Activated CD4-positive, alpha-beta T cell treated with anti-CD3 and anti-CD28 coated beads for 1 hour (primary cell): ENCODE data around the gene STRBP.
"Not testable (repeated sequence)": the region's sequence is repeated elsewhere in the genome, so short reads cannot be mapped to it uniquely, and the experiment has no call there.

Source experiments
- DNase-seq: peaks from one replicate; pipeline ENCODE4 v3.0.0-alpha.2; 2020

STRBP gene

DNA sequence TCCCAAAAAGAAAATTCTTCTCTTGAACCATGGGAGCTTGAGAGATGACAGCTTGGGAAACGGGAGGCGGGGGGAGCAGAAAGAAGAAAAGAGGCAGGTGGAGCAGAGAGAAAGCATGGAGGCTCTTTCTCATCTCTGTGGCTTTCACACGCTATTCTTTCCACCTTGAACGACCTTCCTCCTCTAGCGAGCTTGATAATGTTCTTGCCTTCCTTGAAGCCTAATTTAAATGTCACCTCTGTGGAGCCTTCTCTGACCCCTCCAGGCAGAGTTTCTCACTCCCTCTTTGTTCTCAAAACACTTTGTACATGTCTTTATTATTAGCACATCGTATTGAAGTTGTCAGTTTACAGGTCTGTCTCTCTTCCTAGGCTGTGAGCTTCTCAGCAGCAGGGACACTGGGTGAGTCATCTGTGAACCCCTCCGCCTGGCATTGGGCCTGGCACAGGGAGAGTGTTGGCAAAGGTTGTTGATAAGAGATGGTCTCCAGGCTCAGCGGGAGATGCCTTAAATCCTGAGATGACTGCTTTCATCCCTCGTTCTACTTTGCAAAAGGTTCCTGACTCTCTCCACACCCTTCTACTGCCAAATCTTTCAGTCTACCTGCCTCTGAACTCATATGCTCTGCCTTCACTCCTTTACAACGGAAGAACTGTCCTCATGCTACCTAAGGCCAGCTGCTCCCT, 14.1 kb upstream of the STRBP start:
- no peak for DNase-seq

DNA sequence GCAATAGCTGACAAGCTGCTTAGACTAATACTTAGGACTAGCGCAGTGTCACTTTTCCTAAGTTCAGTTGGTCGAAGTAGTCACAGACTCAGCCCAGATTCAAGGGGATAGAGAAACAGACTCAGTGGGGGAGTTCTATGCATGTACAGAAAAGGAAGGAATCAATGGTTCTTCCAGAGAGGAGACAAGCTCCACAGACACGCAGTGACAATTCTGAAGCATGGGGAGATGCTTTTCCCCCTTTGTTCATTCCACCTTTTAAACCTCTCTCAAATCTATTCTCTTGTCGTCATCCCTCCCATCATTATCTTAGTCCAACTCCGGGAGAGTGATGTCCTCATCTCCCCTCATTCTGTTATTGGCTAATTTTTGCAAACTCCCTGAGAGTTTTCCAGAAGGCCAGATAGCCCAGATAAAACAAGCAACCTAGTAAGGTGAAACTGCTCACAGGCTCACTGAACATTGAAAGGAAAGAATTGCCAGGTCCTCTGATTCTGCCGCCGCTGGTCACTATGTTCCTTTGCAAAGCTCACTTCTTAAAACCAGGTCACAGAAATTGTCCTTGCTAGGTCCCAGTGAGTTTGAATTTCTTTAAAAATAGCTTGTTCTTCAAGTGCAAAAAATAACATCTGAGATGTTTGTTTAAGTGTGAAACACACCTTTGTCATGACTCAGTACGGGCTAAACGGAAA, 13.4 kb upstream of the STRBP start:
- DNase-seq: no peak

DNA sequence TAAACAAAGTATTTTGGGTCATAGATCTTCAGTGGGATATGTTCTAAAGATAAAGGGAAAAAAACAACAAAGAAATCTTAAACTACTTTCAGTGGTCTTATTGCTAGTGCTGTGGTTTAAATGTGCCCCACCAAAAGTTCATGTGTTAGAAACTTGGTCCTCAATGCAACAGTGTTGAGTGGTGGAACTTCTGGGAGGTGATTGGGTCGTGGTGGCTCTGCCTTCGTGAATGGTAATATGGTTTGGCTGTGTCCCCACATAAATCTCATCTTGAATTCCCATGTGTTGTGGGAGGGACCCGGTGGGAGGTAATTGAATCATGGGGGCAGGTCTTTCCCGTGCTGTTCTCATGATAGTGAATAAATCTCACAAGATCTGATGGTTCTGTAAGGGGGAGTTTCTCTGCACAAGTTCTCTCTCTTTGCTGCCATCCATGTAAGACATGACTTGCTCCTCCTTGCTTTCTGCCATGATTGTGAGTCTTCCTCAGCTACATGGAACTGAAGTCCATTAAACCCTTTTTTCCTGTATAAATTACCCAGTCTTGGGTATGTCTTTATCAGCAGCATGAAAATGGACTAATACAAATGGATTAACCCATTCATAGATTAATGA, 10.6 kb upstream of the STRBP start:
- DNase-seq: not testable (repeated sequence)

DNA sequence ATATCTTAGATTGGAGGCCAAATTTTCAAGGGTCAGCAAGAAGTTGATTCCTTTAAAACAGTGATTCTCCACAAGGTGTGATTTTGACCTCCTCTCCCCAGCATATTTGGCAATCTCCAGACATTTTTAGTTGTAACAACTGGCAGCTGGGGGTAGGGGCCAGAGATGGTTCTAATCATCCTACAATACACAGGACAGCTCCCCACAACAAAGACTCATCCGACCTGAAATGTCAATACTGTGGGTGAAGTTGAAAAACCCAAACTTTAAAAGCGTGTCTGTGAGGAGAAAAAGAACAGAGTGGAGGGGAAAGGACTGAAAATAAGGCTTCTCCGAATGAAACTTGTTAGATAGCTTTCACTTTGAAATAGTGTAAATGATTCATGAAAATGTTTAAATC, 10.0 kb upstream of the STRBP start:
- DNase-seq: no peak

DNA sequence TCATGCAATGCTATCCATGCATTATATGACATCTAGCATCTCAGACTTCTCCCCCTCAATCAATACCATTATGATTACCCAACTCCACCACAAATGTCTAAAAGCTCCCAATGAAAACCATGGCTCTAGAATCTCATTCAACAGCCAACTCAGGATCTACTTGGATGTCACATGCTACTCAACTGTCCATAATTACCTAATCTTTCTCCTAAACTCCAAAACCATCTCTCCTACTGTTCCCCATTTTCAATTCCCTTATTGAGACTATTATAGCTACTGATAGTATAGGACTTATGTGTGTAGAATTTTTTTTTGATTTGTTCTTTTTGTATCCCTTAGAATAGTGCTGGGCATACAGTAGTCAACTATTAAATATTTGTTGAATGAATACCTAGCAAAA, 8.2 kb upstream of the STRBP start:
- DNase-seq: no peak

DNA sequence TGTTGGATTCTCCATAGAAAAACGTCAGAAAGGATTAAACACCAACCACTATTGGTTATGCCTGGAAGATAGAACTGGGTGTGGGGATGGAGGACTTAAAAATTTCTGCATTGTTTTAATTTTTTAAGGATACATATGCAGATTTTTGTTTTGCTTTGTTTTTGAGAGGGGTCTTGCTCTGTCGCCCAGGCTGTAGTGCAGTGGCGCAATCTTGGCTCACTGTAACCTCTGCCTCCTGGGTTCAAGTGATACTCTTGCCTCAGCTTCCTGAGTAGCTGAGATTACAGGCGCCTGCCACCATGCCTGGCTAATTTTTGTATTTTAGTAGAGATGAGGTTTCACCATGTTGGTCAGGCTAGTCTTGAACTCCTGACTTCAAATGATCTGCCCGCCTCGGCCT, 2.7 kb upstream of the STRBP start:
- not testable (repeated sequence) for DNase-seq

DNA sequence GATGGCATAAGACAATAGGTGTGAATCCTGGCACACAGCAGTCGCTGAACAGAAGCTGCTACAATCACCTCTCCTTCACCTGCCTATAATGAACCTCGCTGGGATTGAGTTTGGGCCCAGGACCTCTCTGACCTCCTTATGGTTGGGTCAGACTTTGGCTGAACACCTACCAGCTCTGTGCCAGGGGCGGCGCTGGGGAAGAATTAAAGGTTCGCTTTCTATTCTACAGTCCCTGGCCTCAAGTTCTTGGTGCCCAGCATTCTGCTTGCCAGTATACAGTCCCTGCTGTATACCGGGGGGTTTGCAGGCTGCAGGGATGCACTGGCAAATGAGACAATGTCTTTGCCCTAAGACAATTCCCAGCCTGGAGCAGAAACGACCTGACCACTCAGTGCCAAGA, 895 bp upstream of the STRBP start:
- peak; percentile 10 for DNase-seq

DNA sequence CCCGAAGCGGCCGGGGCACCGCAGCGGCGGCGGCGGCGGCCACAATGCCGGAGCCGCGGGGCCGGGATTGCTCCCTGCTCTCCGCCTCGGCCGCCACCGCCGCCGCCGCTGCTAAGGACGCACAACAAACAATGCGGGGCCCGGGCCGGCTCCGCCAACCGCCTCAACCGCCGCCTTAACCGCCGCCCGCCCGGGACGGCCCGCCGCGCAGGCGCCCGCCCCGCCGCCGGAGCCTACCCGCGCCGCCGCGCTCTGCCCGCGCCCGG, 254 bp downstream of the STRBP start:
- no peak for DNase-seq

DNA sequence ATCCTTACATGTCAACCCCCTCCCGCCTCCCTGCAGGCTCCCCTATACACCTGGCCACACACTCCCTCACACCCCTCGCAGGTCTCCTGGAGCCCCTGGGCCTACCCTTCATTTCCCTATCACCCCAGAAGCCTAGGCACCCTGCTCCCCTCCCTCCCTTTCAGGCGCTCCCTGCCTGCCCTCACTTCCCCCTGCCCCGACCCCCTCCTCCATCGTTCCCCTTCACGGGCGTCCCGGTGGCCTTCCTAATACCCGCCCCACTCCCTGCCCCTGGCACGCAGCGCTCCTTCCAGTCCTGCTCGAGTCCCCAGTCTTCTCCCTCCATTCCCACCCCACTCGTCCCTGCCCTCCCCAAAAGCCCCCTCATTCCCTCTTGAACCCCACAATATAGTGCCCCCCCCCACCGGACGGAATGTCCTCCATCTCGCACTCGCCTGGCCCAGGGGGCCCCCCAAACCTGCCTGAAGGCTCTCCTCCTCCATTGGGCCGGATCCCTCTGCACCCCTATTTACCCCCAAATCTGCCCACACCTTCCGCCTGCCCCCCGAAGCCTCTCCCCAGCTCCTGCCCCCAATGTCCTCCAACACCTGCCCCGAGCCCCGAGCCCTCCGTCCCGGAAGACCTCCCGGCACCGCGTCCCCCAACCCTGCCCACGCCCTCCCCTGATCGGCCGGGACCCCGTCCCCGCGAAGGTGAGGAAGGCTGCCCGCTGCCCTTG, 746 bp downstream of the STRBP start:
- no peak for DNase-seq

DNA sequence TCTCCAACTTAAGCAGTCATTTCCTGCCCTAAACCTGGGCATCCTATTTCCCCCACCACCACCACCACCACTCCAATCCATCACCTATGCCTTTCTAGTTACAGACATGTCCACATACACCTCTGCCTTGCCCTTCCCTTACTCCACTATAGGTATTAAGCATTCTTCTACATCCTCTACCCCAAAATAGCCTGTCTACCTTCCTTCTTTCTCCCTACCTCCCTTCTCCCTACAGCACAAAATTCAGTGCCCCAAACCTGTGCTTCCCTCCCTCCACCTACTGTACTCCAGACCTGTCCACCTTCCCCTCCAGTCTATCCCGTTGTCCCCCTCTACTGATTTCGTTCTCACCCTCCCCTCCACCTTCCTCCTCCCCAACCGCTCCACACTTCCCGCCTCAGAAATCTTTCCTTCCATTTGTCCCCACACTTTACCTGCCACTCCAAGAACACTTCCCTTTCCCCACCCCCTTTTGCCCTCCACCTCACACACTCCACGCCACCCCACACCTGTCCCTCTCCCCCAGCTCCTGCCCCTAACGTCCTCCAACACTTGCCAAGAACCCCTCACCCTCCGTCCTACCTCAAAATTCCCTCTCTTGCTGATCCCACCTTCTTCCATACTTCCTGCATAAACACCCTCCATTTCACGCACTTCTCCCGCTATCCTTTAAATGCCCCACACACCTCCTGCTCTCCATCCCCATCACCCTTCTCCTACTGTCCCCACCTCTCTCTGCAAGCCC, 1.6 kb downstream of the STRBP start:
- no peak for DNase-seq

DNA sequence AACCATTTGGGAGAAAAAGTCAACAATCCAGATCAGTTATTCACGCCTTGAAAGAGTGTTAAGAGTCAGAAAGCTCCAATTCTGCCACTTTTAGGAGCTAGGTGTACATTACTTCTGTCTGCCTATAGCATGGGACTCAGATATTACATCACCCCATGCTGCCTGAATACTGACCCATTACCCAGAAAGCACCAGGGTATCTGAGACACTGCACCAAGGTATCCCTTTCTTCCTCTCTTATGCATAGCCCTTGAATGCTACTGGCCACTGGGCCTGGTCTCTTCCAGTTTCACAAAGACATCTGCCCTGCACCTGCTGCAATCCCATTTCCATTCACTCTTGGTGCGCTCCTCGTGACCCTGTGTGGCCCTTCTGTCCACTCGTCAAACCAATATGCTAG, 2.6 kb downstream of the STRBP start:
- no peak for DNase-seq

DNA sequence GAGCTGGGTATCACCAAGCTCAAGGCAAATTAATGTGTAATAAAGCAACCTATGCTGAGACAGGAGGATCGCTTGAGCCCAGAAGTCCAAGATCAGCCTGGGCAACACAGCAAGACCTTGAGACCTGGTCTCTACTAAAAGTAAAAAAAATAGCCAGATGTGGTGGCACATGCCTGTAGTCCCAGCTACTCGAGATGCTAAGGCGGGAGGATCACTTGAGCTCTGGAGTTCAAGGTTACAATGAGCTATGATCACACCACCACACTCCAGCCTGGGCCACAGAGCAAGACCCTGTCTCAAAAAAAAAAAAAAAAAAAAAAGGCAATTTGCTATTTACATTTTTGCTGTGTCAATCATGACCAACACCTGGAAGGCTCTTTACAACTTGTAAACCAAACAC, 5.2 kb downstream of the STRBP start:
- no peak for DNase-seq

DNA sequence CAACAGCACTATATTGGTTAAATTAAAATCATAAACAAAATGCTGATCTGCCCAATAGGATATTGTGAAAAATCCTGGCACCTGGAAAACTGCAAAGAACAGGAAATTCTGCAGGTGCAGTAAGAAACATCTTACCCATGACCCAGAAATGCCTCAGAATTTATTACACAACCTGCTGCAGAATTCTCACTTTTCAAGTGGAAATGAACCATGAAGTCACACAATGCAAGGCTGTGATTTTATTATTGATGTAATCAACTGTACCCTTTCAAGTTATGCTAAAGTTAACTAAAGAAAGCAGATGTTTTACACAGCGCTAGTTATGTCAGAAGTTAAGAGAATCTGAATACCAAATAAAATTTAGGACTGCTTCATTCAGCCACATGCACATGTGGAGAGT, 6.0 kb downstream of the STRBP start:
- no peak for DNase-seq

DNA sequence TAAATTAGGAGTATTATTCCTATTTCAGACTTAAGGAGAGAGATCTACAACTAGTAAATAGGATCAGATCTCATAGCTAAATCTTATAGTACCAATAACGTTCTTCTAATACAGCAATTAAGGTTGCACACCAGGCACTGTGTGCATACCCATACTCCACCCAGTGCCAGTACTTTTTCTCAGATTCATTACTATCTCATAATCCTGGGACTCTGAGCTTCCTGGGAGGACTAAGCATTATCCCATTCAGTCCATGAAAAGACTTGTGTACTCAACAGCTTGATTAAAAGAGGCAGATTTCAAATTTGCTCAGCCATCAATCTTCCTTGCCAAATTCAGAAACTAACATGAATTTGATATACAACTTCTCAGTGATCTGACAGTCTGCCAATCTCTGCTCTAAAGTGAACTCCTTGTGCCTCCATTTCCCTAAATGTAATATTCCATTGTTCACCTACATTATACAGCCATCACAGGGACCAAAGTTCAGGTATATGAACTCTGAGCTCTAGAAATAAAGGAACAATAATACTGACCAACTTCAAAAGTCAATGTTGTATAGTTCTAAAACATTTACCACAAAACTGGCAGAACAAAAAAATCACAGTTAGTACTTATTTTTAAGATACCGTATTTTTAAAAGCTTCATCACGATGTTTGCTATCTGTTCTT, 7.2 kb downstream of the STRBP start:
- DNase-seq: no peak

DNA sequence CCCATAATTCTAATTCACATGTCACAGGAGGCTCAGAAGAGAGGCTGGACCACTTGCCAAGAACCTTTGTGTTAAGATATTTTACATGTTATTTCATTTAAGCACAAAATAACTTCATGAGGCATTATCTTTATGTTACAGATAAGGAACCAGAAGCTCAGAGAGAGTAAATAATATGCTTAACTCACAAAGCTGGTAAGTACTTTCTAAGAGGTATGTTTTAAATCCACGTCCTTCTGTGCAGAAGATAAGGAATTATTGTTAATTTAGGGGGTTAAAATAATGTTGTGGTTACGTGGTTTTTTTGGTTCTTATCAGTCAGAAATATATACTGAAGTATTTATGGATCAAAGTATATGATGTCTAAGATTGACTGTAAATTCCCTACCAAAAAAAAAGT, 8.0 kb downstream of the STRBP start:
- no peak for DNase-seq

DNA sequence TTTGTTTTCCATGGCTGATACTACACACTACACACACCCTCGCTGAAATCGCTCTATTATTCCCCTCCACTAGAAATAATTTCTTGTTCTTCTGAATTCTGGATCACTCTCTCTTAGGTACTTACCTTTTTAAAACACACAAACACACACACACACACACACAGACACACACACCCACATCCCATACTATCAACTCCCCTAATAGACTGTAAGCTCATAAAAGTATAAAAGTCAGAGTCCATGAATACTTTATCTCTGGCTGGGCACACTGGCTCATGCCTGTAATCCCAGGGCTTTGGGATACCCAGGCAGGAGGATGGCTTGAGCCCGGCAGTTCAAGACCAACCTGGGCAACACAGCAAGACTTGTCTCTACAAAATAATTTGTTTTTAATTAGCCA, 11.1 kb downstream of the STRBP start:
- DNase-seq: no peak

DNA sequence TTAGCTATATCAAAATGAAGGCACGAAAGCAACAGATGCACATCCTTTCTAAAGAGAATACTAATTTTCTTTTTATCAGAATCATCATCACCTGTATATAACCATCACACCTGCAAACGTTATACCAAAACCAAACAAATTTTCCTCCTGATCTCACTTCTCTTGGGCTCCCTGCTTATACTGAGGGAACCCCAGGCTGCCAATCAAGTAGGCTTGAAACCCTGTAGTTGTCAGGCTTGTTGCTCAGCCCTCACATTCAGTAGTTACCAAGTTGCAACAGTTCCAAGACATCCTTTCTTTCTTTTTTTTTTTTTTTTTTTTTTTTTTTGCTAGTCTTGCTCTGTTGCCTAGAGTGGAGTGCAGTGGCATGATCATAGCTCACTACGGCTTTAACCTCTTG, 12.7 kb downstream of the STRBP start:
- no peak for DNase-seq

DNA sequence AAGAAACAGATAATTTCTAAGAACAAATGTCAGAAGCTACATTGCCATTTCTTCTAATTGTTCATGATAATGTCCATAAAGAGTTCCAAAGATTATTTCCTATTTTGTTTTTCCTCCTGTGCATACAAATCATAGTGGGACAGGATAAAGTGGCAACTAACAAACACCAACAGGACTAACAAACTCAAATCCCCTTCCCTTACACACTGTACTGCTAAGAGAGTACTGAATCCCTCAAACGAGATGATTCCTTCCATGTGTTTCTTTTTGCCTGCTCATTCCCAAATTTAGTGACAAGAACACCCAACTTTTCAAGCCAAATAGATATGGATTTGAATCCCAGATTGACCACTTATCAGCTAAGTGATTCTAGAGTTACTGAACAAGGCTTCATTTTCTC, 15.2 kb downstream of the STRBP start:
- no peak for DNase-seq

DNA sequence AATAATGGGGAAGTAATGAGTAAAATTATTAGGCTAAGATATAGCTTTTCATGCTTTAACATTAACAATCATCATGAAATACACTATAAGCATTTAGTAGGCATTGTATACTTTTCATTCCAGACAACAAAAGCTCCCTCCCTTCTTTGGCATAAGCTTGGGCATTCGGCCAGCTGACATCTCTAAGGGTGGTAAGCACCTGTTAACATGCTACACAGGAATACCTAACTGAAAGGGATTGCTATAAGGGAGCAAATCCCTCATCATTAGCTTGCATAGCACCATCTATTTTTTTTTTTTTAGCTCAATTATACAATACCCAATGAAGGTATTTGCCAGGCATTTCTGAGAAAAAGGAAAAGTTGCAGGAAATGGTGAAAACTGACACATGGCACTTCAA, 16.6 kb downstream of the STRBP start:
- no peak for DNase-seq

DNA sequence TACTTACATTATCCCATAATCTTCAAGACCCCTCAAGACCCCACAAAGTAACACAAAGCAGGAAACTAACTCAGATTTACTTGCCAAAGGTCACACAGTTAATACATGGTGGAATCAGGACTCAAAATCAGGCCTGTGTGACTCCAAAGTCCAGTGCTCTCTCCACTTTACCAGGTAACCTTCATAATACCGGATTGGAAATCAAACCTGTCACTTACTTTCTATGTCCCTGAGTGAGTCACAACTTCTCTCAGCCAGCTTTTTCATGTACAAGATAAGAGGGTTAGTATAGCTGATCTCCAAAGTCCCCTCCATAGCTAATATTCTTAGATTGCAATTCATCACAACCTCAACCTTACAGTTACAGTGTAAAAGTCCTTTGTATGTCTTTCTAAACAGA, 17.1 kb downstream of the STRBP start:
- no peak for DNase-seq

DNA sequence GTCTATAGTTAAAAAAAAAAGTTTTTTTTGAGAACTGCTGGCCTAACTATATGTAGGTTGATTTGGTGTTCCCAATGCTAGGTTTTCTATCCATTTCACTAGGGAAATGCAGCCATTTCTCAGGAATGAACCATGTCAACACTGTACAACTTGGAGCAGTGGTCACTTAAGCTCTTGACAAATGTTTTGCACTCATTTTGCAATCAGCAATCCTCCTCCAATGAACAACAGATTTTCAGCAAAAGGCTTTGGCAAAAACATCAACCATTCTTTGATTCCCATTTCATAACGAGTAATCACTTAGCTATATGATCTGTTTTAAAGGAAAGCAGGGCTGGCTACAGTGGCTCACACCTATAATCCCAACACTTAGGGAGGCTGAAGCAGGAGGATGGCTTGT, 17.9 kb downstream of the STRBP start:
- DNase-seq: no peak

DNA sequence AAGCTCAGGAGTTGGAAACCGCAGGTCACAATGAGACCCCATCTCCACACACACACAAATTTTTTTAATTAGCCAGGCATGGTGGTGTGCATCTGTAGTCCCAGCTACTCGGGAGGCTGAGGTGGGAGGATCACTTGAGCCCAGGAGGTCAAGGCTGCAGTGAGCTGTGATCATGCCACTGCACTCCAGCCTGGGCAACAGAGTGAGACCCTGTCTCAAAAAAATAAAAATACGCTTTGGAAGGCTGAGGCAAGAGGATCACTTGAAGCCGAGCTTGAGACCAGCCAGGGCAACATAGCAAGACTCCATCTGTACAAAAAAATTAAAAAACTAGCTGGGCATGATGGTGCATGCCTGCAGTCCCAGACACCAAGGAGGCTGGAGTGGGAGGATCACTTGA, 19.2 kb downstream of the STRBP start:
- not testable (repeated sequence) for DNase-seq

DNA sequence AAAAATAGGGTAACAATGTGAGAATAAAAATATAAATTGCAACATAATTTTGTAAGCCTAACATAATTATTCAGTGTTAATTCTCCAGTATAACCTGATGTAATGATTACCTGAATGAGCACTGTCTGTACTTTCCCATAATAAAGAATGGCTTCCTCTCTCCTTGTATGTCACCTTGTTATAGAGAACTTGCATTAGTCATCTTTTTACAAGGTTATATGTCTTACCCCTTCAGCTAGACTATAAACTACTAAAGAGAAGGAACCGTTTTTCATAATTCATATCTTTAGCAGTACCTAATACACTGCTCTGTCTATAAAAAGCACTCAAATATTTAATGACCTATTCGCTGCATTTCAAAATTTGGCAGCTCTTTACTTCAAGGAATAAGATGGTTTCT, 19.8 kb downstream of the STRBP start:
- no peak for DNase-seq
